ENCODE measurements around the gene FLRT1. TPM values are rescaled to one million over a fixed set of nuclear protein-coding genes. Genes with fewer than 3 reads are reported as not detected.

Gene FLRT1
- total and polyA plus RNA-seq, 2 of the 13 experiments (the other 11 are each of a cell fraction or from before 2014, with no cell fraction given): 0.02 to 0.08 TPM

- TF ChIP-seq ZSCAN5A (CRISPR knock-in tag; IDR thresholded peaks at IDR 0.05; ENCODE audit: borderline replicate concordance): no peak
- TF ChIP-seq HNRNPL (IDR thresholded peaks at IDR 0.05; ENCODE audit: low read depth, low read length): peak; percentile 63; the same call in 1 of the 2 replicates
- 0 out of 2 replicates have a peak, but pooled peaks have one; percentile 5 for TF ChIP-seq CREB1 (IDR thresholded peaks at IDR 0.05)
- TF ChIP-seq CREB1 (CRISPR knock-in tag; IDR thresholded peaks at IDR 0.05): no peak
- no peak for TF ChIP-seq SALL2 (CRISPR knock-in tag; IDR thresholded peaks at IDR 0.05)
- TF ChIP-seq KDM6A (CRISPR knock-in tag; IDR thresholded peaks at IDR 0.05; ENCODE audit: low read depth): no peak
- peak; percentile 57 for TF ChIP-seq ZFP36 (IDR thresholded peaks at IDR 0.05; ENCODE audit: borderline replicate concordance, low read depth, low read length, partially characterized antibody)
- TF ChIP-seq ZKSCAN1 (IDR thresholded peaks at IDR 0.05; ENCODE audit: low read length): peak; percentile 76; the same call in 1 of the 2 replicates
- no peak for TF ChIP-seq MBNL3 (CRISPR knock-in tag; conservative IDR thresholded peaks at IDR 0.05)
Observed at GRCh38 chr11:64044730-64045393, 9.1 kb downstream of the FLRT1 start (continued).

DNA sequence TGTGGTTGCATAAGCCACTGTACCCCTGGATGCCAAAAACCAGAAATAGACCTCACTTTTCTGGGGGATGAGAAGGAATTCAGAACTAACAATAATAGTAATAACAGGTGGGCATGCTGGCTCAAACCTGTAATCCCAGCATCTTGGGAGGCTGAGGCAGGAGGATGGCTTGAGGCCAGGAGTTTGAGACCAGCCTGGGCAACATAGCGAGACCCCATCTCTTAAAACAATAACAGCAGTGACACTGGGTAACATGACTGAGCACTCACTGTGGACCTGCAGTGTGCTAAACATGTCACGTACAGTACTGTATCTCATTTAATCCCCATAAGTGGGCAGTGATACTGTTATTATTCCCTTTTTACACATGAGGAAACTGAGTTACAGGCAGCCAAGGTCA lies 10.0 kb downstream of the FLRT1 start:
- Histone ChIP-seq H3K4me1 (ENCODE audit: insufficient read depth, low read length) (peaks cover 43% of the 10 kb centered on the region), H3K79me2 (ENCODE audit: insufficient read depth, low read length) (no peaks in the 10 kb centered on the region), H3K9ac (ENCODE audit: insufficient read depth, low read depth, low read length) (no peak overlapping the region), H2AFZ (ENCODE audit: low read length) (no peak overlapping the region), H4K20me1 (ENCODE audit: insufficient read depth, low read length) (peaks cover 4% of the 10 kb centered on the region), H3K4me3 (replicated peaks in 1 of 3; ENCODE audit: insufficient read depth in 1 of 3, low read depth in 2 of 3, low read length in 3 of 3) (no peak overlapping the region), H3K4me2 (ENCODE audit: low read depth, low read length) (no peak overlapping the region), H3K27me3 (ENCODE audit: control insufficient read depth in 1 of 2, insufficient read depth in 2 of 2, low read length in 2 of 2) (no peaks in the 10 kb centered on the region), H3K9me3 (ENCODE audit: low read length) (no peaks in the 10 kb centered on the region), H3K36me3 (replicated peaks in 1 of 2; ENCODE audit: control insufficient read depth in 1 of 2, insufficient read depth in 2 of 2, low read length in 2 of 2) (no peaks in the 10 kb centered on the region), H3K27ac (ENCODE audit: extremely low read length, insufficient read depth, low read length) (no peak overlapping the region)
- intact Hi-C loops (cut with micrococcal nuclease; ENCODE audit: unreplicated experiment): loop anchor here (5.0 kb wide), 1 partner anchor 42 kb away; no protein-coding TSS in a partner anchor
- ChIA-PET POLR2A (no interaction called here), CTCF (ENCODE audit: low intra/inter-chr PET ratio, low total read pairs) (no interaction called here)
- DNase-seq (ENCODE audit: low spot score) (no peak), FAIRE-seq (no peak), ATAC-seq (no peak)
- TF ChIP-seq ETS1 (CRISPR knock-in tag; IDR thresholded peaks at IDR 0.05): no peak
- no peak for TF ChIP-seq HNRNPLL (IDR thresholded peaks at IDR 0.05; ENCODE audit: low read depth, low read length, poor library complexity, severe bottlenecking)
- TF ChIP-seq CCDC6 (CRISPR knock-in tag; IDR thresholded peaks at IDR 0.05): no peak
- TF ChIP-seq MXD4 (CRISPR knock-in tag; IDR thresholded peaks at IDR 0.05): no peak
- TF ChIP-seq BORCS8-MEF2B (CRISPR knock-in tag; IDR thresholded peaks at IDR 0.05): no peak
- TF ChIP-seq ZNF558 (CRISPR knock-in tag; IDR thresholded peaks at IDR 0.05; ENCODE audit: borderline replicate concordance): no peak
- no peak for TF ChIP-seq ZNF136 (CRISPR knock-in tag; IDR thresholded peaks at IDR 0.05; ENCODE audit: low read depth)
- no peak for TF ChIP-seq EZH2 (conservative IDR thresholded peaks at IDR 0.05; ENCODE audit: low read depth, low read length)
- no peak for TF ChIP-seq STAT5B (CRISPR knock-in tag; IDR thresholded peaks at IDR 0.05)
- TF ChIP-seq ZNF317 (CRISPR knock-in tag; IDR thresholded peaks at IDR 0.05): no peak
- TF ChIP-seq, protein P1, sequence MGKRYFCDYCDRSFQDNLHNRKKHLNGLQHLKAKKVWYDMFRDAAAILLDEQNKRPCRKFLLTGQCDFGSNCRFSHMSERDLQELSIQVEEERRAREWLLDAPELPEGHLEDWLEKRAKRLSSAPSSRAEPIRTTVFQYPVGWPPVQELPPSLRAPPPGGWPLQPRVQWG (CRISPR knock-in tag; IDR thresholded peaks at IDR 0.05; ENCODE audit: borderline replicate concordance, low read depth): no peak
- 100% methylated on average over 2 of the region's 2 CpGs for WGBS (ENCODE audit: low lambda C conversion rate)
- no TSS peak for BruUV-seq (replicated peaks)
- in situ Hi-C loops (cut with HindIII; ENCODE audit: extremely low pct_ligation_motif_present, low pct_unique_long_range_greater_than_20kb): no loop called here
